HG03342 (cell line): ENCODE data around the gene ARHGEF5.

Experiments used
- ATAC-seq: cut with Tn5 transposase; IDR thresholded peaks from one replicate; pipeline ENCODE4 v1.9.1; 2021; ENCODE audit warnings: mild to moderate bottlenecking, moderate library complexity; ENCODE audit not compliant: unreplicated experiment

Gene ARHGEF5

GRCh38 chr7:144379776-144380384 lies 24.7 kb downstream of the ARHGEF5 start:
- no peak for ATAC-seq

- ATAC-seq = no peak
These were observed 28.9 kb downstream of the ARHGEF5 start for GRCh38 chr7:144384071-144384470.

- no peak for ATAC-seq
These were observed 29.5 kb downstream of the ARHGEF5 start for GRCh38 chr7:144384555-144385245.

- ATAC-seq = no peak
These were observed 31.5 kb downstream of the ARHGEF5 start for GRCh38 chr7:144386741-144387140.

GRCh38 chr7:144388950-144389349 lies 33.7 kb downstream of the ARHGEF5 start:
- ATAC-seq = no peak

GRCh38 chr7:144390481-144390880 lies 35.3 kb downstream of the ARHGEF5 start:
- ATAC-seq = no peak

- ATAC-seq = no peak
These were observed 35.8 kb downstream of the ARHGEF5 start for GRCh38 chr7:144391014-144391413.

- peak; percentile 87 for ATAC-seq
These were observed 36.6 kb downstream of the ARHGEF5 start for GRCh38 chr7:144391823-144392255.

- no peak for ATAC-seq
These were observed 41.9 kb downstream of the ARHGEF5 start for GRCh38 chr7:144397086-144397485.

GRCh38 chr7:144398291-144398690 lies 43.1 kb downstream of the ARHGEF5 start:
- ATAC-seq = no peak

GRCh38 chr7:144398911-144399310 lies 43.7 kb downstream of the ARHGEF5 start:
- no peak for ATAC-seq

GRCh38 chr7:144399946-144400345 lies 44.7 kb downstream of the ARHGEF5 start:
- no peak for ATAC-seq

GRCh38 chr7:144401490-144401889 lies 46.3 kb downstream of the ARHGEF5 start:
- no peak for ATAC-seq

- no peak for ATAC-seq
These were observed 47.9 kb downstream of the ARHGEF5 start for GRCh38 chr7:144403102-144403501.

- no peak for ATAC-seq
These were observed 48.5 kb downstream of the ARHGEF5 start, which contains the start of gene NOBOX for GRCh38 chr7:144403649-144404061. TSS of gene NOBOX (minus strand) at chr7:144403693.

GRCh38 chr7:144404946-144405345 lies 49.7 kb downstream of the ARHGEF5 start:
- no peak for ATAC-seq

GRCh38 chr7:144407266-144407931 lies 52.2 kb downstream of the ARHGEF5 start:
- ATAC-seq = no peak

- no peak for ATAC-seq
These were observed 52.9 kb downstream of the ARHGEF5 start for GRCh38 chr7:144408121-144408520.

- no peak for ATAC-seq
These were observed 55.2 kb downstream of the ARHGEF5 start for GRCh38 chr7:144410441-144410840.

- ATAC-seq = no peak
These were observed 59.6 kb downstream of the ARHGEF5 start for GRCh38 chr7:144414815-144415214.

- ATAC-seq = no peak
These were observed 60.7 kb downstream of the ARHGEF5 start for GRCh38 chr7:144415858-144416257.

- no peak for ATAC-seq
These were observed 61.1 kb downstream of the ARHGEF5 start for GRCh38 chr7:144416341-144416740.
